Cardiac muscle cell (in vitro differentiated cells and primary cell): ENCODE results near the gene XYLT1. TPM values are rescaled to one million over a fixed set of nuclear protein-coding genes. Genes with fewer than 3 reads are reported as not detected.
"Not testable (repeated sequence)": the region's sequence is repeated elsewhere in the genome, so short reads cannot be mapped to it uniquely, and the experiment has no call there.

Experiments used
- DNase-seq, 2 donors: peaks; one replicate each; pipeline versions ENCODE4 v3.0.0 to v3.0.0-alpha.2; 2010 to 2017; ENCODE audit warnings: low read depth in 1 of 2, low spot score in 1 of 2
- H3K27ac ChIP-seq: fragments of 200-600 bp; sonication (generic); 2 replicates; pipeline ENCODE4 v1.5.1; 2016
- H3K27me3 ChIP-seq: fragments of 200-600 bp; sonication (generic); 2 replicates; pipeline ENCODE4 v1.6.0; 2016; ENCODE audit warnings: control low read depth
- H3K36me3 ChIP-seq: fragments of 200-600 bp; sonication (generic); 2 replicates; pipeline ENCODE4 v1.5.1; 2016; ENCODE audit warnings: control low read depth
- H3K4me1 ChIP-seq: fragments of 200-600 bp; sonication (generic); 2 replicates; pipeline ENCODE4 v1.8.1; 2017; ENCODE audit warnings: low read depth, mild to moderate bottlenecking, mixed run types
- H3K4me3 ChIP-seq: fragments of 200-600 bp; sonication (generic); 2 replicates; pipeline ENCODE4 v1.5.1; 2016; ENCODE audit warnings: mild to moderate bottlenecking
- H3K9me3 ChIP-seq: fragments of 200-600 bp; sonication (generic); 2 replicates; pipeline ENCODE4 v1.5.1; 2017; ENCODE audit warnings: low read depth, mild to moderate bottlenecking, control low read depth
- polyA plus RNA-seq: library from polyadenylated mRNA; unstranded; fragments of >200 nt; fragmentation: Nextera tagmentation; extraction: Ambion mirVana; gene quantifications from 2 replicates; pipeline ENCODE4 v1.2.1, GENCODE V29; 2016
- total RNA-seq: library from RNA; depleted of rRNA; stranded (reverse); fragments of >200 nt; gene quantifications from 2 replicates; pipeline ENCODE4 v1.2.3, GENCODE V29; 2016
- TF ChIP-seq, protein P1 (sequence below): IDR thresholded peaks from 2 replicates; pipeline ENCODE4 v1.5.1; 2012; ENCODE audit warnings: low read depth, mild to moderate bottlenecking, low read length

Gene XYLT1
- total and polyA plus RNA-seq, 2 experiments from 2014 or later: 3.1 to 7.2 TPM

DNA sequence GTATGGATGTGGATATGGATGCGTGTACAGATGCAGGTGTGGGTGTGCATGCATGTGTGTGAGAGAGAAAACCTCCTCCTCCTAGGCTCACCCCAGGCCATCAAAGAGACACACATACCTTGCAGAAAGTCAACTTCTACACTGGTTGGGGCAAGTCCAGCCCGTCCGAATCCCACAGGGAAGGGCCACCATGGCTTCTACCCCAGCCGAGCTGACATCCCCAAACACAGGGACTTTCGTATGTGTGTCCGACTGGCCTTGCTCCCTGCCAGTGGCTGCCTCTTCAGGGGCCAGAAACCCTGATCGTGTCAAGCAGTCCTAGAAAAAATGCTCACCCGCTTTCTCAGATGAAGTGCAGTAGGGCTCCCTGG lies 134.2 kb downstream of the XYLT1 start:
- H3K27ac ChIP-seq: peak overlapping the region; percentile 45
- TF ChIP-seq, protein P1, sequence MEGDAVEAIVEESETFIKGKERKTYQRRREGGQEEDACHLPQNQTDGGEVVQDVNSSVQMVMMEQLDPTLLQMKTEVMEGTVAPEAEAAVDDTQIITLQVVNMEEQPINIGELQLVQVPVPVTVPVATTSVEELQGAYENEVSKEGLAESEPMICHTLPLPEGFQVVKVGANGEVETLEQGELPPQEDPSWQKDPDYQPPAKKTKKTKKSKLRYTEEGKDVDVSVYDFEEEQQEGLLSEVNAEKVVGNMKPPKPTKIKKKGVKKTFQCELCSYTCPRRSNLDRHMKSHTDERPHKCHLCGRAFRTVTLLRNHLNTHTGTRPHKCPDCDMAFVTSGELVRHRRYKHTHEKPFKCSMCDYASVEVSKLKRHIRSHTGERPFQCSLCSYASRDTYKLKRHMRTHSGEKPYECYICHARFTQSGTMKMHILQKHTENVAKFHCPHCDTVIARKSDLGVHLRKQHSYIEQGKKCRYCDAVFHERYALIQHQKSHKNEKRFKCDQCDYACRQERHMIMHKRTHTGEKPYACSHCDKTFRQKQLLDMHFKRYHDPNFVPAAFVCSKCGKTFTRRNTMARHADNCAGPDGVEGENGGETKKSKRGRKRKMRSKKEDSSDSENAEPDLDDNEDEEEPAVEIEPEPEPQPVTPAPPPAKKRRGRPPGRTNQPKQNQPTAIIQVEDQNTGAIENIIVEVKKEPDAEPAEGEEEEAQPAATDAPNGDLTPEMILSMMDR: no peak
- no peak for DNase-seq
- H3K9me3 ChIP-seq: no peaks in the 10 kb centered on the region
- H3K27me3 ChIP-seq: no peaks in the 10 kb centered on the region
- H3K4me3 ChIP-seq: no peak overlapping the region
- H3K36me3 ChIP-seq: no peaks in the 10 kb centered on the region
- H3K4me1 ChIP-seq: peaks cover 12% of the 10 kb centered on the region

DNA sequence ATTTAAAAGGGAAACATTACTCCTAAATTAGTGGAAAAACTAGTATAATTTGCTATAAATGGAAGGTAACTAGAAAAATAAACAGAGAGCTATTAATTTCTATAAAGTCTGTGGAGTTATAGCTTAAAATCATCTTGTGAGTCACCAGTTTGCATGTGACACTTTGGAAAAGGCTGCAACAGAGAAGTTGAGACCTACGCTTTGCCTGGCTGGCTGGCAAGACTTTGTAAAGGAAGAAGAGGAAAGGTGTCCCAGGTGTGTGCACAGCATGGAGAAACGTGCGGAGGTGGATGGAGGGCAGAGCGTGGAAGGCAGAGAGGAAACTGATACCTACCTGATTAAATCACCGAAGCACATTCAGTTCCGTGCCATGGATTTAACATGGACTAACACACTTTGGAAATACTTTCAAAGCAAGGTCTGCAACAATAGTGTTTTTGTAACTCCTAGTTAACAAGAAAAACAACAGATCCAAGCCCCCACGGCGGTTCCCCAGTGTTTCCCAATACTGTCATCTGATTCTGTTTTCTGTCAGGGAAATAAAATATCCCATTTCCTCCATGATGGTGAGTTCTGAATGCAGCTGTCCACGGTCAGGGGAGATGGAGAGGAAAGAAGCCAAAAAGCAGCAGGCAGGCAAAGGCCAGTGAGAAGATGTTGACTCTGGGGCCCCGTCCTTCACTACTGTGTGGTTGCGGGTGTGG lies 134.8 kb downstream of the XYLT1 start:
- Histone ChIP-seq H3K36me3 (no peaks in the 10 kb centered on the region), H3K4me3 (no peak overlapping the region), H3K9me3 (no peaks in the 10 kb centered on the region), H3K27ac (no peak overlapping the region), H3K27me3 (no peaks in the 10 kb centered on the region), H3K4me1 (peaks cover 12% of the 10 kb centered on the region)
- no peak for DNase-seq
- TF ChIP-seq, protein P1: no peak

DNA sequence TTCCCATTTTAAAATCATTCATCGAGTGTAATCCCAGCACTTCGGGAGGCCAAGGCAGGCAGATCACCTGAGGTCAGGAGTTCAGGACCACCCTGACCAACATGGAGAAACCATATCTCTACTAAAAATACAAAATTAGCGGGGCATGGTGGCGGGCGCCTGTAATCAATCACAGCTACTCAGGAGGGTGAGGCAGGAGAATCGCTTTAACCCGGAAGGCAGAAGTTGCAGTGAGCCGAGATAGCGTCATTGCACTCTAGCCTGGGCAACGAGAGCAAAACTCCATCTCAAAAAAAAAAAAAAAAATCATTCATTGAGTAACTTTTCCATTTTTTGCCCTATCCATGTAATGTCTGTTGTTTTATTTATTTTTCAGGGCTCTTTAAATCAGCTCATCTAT lies 135.4 kb downstream of the XYLT1 start:
- not testable (repeated sequence) for H3K27ac ChIP-seq, H3K36me3 ChIP-seq, H3K27me3 ChIP-seq, DNase-seq, H3K4me1 ChIP-seq, H3K4me3 ChIP-seq, H3K9me3 ChIP-seq

DNA sequence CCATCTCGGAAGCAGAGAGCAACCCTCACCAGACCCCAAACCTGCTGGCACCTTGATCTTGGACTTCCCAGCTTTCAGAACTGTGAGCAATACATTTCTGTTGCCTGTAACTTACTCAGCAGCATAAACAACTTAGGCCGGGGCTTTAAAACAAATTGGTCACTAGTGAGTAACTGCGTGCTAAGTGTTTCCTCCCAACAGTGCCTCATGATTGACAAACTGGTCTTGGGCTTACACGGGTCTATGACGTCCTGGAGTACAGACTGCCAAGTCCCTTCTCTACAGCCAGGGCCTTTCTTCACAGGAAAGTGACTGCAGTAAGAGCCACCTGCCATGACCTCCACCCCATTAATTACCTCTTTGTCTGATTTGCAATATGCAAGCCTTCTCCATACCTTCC lies 136.7 kb downstream of the XYLT1 start:
- Histone ChIP-seq H3K9me3 (no peaks in the 10 kb centered on the region), H3K27ac (no peak overlapping the region), H3K36me3 (no peaks in the 10 kb centered on the region), H3K4me1 (peaks cover 12% of the 10 kb centered on the region), H3K4me3 (no peak overlapping the region), H3K27me3 (no peaks in the 10 kb centered on the region)
- no peak for DNase-seq
- TF ChIP-seq, protein P1: no peak

DNA sequence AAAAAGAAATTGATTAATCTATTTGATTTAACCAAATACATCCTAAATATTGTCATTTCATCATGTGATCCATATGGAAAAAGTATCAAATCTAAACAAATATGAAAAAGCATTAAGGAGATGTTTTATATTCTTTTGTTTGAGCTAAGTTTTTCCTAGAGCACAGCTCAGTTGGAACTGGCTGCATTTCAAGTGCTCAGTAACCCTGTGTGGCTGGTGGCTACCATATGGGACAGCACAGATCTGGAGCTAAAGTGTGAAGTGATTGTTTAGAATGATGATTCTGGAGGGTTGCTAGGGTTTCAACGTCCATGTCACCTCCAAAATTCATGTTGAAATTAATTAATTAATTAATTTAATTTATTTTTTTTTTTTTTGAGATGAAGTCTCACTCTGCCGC lies 137.5 kb downstream of the XYLT1 start:
- Histone ChIP-seq H3K27ac (no peak overlapping the region), H3K36me3 (no peaks in the 10 kb centered on the region), H3K9me3 (no peaks in the 10 kb centered on the region), H3K27me3 (no peaks in the 10 kb centered on the region), H3K4me1 (peaks cover 12% of the 10 kb centered on the region), H3K4me3 (no peak overlapping the region)
- TF ChIP-seq, protein P1: no peak
- DNase-seq: no peak

DNA sequence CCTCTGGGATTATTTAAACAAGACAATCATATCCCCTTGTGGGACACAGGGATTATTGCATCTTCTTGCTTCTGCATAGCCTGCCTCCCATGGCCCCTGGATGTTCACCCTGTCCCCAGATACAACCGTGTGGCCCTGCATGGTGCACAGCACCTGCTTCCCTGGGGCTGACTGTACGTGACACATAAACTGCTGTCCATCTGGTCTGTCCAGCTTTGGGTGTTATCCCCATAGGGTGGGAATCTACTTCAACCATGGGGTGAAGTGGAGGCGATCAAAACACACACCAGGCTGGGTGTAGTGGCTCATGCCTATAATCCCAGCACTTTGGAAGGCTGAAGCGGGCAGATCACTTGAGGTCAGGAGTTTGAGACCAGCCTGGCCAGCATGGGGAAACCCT lies 138.8 kb downstream of the XYLT1 start:
- Histone ChIP-seq H3K4me1 (peaks cover 12% of the 10 kb centered on the region), H3K36me3 (no peaks in the 10 kb centered on the region), H3K4me3 (no peak overlapping the region), H3K27ac (no peak overlapping the region), H3K9me3 (no peaks in the 10 kb centered on the region), H3K27me3 (no peaks in the 10 kb centered on the region)
- DNase-seq: no peak
- TF ChIP-seq, protein P1: no peak
